ENCODE data around the gene NUP210.

Gene NUP210

GRCh38 chr3:13417166-13417947, 2.8 kb downstream of the NUP210 start:
- TF ChIP-seq CTCF (IDR thresholded peaks at IDR 0.05; ENCODE audit: unreplicated experiment in 3 of 3) = no peak
- Mint-ChIP-seq H3K9me3 (no peaks in the 10 kb centered on the region), H3K4me3 (peak overlapping the region in 1 of 3 experiments; percentile 29), H3K4me1 (peaks cover 5% of the 10 kb centered on the region), H3K27ac (no peak overlapping the region), H3K36me3 (ENCODE audit: low read depth) (no peaks in the 10 kb centered on the region), H3K27me3 (ENCODE audit: low read depth) (peaks cover 40% of the 10 kb centered on the region)

GRCh38 chr3:13415997-13416793, 3.9 kb downstream of the NUP210 start:
- Mint-ChIP-seq H3K36me3 (ENCODE audit: low read depth) (no peaks in the 10 kb centered on the region), H3K4me1 (peaks cover 5% of the 10 kb centered on the region), H3K9me3 (no peaks in the 10 kb centered on the region), H3K27ac (no peak overlapping the region), H3K27me3 (ENCODE audit: low read depth) (peaks cover 30% of the 10 kb centered on the region), H3K4me3 (peak overlapping the region in 1 of 3 experiments; percentile 25)
- no peak for TF ChIP-seq CTCF (IDR thresholded peaks at IDR 0.05; ENCODE audit: unreplicated experiment in 3 of 3)

GRCh38 chr3:13415236-13415986, 4.7 kb downstream of the NUP210 start:
- no peaks in the 10 kb centered on the region for H3K36me3 Mint-ChIP-seq (ENCODE audit: low read depth)
- H3K4me3 Mint-ChIP-seq = no peak overlapping the region
- peaks cover 5% of the 10 kb centered on the region for H3K4me1 Mint-ChIP-seq
- H3K27ac Mint-ChIP-seq = no peak overlapping the region
- no peaks in the 10 kb centered on the region for H3K9me3 Mint-ChIP-seq
- peaks cover 26% of the 10 kb centered on the region for H3K27me3 Mint-ChIP-seq (ENCODE audit: low read depth)
- no peak for TF ChIP-seq CTCF (IDR thresholded peaks at IDR 0.05; ENCODE audit: unreplicated experiment in 3 of 3)

GRCh38 chr3:13414040-13414729, 5.9 kb downstream of the NUP210 start:
- peaks cover 5% of the 10 kb centered on the region for H3K4me1 Mint-ChIP-seq
- no peak overlapping the region for H3K4me3 Mint-ChIP-seq

More at GRCh38 chr3:13414040-13414729, 5.9 kb downstream of the NUP210 start:
- H3K36me3 Mint-ChIP-seq (ENCODE audit: low read depth) = no peaks in the 10 kb centered on the region
- H3K9me3 Mint-ChIP-seq = no peaks in the 10 kb centered on the region
- no peak overlapping the region for H3K27ac Mint-ChIP-seq
- peaks cover 23% of the 10 kb centered on the region for H3K27me3 Mint-ChIP-seq (ENCODE audit: low read depth)
- no peak for TF ChIP-seq CTCF (IDR thresholded peaks at IDR 0.05; ENCODE audit: unreplicated experiment in 3 of 3)
